Coronary artery (tissue), 2 donors: ENCODE data around the gene SRSF9.

ENCODE experiments used
- DNase-seq: peaks from one replicate; pipeline ENCODE4 v3.0.0-alpha.2; 2017; ENCODE audit warnings: low spot score
- H3K27ac ChIP-seq, 2 donors: fragments of 200-600 bp; sonication (generic); one replicate each; pipeline ENCODE4 v1.5.1; 2016 to 2019
- H3K4me3 ChIP-seq: fragments of 200-600 bp; sonication (generic); 2 replicates; pipeline ENCODE4 v1.5.1; 2016; ENCODE audit warnings: mild to moderate bottlenecking, moderate library complexity
- CTCF ChIP-seq: fragments of 200-600 bp; sonication (generic); IDR thresholded peaks from one replicate; pipeline ENCODE4 v1.5.1; 2019; ENCODE audit warnings: antibody characterized with exemption

Gene SRSF9

DNA sequence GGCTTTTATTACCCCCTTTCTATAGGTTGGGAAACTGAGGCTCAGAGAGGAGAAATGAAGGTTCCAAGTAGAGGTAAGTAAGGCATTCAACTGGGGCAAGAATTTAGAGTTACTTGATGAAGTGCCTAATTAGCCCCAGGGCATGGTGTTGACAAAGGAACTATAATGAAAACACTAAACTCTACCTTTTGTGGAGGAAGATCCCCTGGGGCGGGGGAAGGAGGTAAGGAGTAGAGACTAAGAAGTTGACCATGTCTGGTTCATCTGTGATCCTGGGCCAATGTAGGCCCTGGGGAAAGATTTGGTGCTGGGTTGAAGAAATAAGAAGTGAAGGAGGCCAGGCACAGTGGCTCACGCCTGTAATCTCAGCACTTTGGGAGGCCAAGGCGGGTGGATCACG, 47.8 kb downstream of the SRSF9 start:
- Histone ChIP-seq H3K27ac (no peak overlapping the region), H3K4me3 (no peak overlapping the region)
- DNase-seq, result no peak
- no peak for TF ChIP-seq CTCF

- DNase-seq, result no peak
- TF ChIP-seq CTCF, result no peak
- Histone ChIP-seq H3K27ac (no peak overlapping the region), H3K4me3 (no peak overlapping the region)
These were observed 51.5 kb downstream of the SRSF9 start for GRCh38 chr12:120417917-120418580.

DNA sequence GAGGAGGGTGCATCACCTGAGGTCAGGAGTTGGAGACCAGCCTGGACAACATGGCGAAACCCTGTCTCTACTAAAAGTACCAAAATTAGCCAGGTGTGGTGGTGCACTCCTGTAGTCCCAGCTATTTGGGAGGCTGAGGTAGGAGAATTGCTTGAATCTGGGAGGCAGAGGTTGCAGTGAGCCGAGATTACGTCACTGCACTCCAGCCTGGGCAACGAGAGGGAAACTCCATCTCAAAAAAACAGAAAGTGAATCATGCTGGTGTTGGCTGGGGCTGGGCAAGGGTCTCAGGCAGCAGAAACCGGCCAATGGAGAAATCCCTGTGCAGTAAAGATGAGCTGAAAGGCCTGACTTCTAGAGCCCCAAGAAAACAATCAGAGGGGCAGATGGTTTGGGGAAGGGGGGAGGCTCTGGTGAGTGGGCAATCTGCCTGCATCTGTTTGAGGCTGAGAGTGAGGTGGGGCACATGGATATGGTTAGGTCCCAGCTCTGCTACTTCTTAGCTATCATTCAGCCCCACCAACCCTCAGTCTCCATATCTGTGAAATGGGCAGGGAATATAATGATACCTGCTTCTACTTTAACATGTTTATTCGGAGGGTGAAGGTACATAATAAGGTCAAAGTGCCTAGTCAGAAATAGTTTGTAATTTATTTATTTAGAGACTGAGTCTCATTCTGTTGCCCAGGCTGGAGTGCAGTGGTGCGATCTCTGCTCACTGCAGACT, 52.9 kb downstream of the SRSF9 start:
- no peak overlapping the region for H3K27ac ChIP-seq
- no peak for DNase-seq
- no peak for TF ChIP-seq CTCF
- H3K4me3 ChIP-seq, result no peak overlapping the region

- Histone ChIP-seq H3K27ac (no peak overlapping the region), H3K4me3 (no peak overlapping the region)
- no peak for DNase-seq
- TF ChIP-seq CTCF, result no peak
These were observed 55.5 kb downstream of the SRSF9 start for GRCh38 chr12:120413901-120414695.

- H3K27ac ChIP-seq, result no peak overlapping the region
- no peak for TF ChIP-seq CTCF
These were observed 57.1 kb downstream of the SRSF9 start for GRCh38 chr12:120412421-120412820.

More at GRCh38 chr12:120412421-120412820, 57.1 kb downstream of the SRSF9 start:
- H3K4me3 ChIP-seq, result no peak overlapping the region
- no peak for DNase-seq
